H1 (cell line): ENCODE data around the gene DIPK1B. TPM values are rescaled to one million over a fixed set of nuclear protein-coding genes. Genes with fewer than 3 reads are reported as not detected.

Source experiments
- BACH1 ChIP-seq: IDR thresholded peaks from 2 replicates; pipeline ENCODE4 v1.6.1; 2012; ENCODE audit warnings: low read length, improper control_type of control experiment
- EZH2 ChIP-seq: fragments of 200-600 bp; sonication (generic); IDR thresholded peaks from 2 replicates; pipeline ENCODE4 v1.7.1; 2012; ENCODE audit warnings: low read depth, mild to moderate bottlenecking, moderate library complexity, low read length, inconsistent platforms; ENCODE audit not compliant: severe bottlenecking
- KDM1A ChIP-seq: fragments of 200-600, 300-600 bp; sonication (generic); IDR thresholded peaks from 2 replicates; pipeline ENCODE4 v1.7.1; 2016; ENCODE audit warnings: mild to moderate bottlenecking, low read length, borderline replicate concordance
- SP4 ChIP-seq: IDR thresholded peaks from 2 replicates; pipeline ENCODE4 v1.6.1; 2012; ENCODE audit warnings: low read length, inconsistent platforms
- TCF12 ChIP-seq: IDR thresholded peaks from 2 replicates; pipeline ENCODE4 v1.6.1; 2011; ENCODE audit warnings: low read depth, mild to moderate bottlenecking, low read length
- polyA plus RNA-seq, 7 experiments: library from polyadenylated mRNA; depleted of rRNA in 3 of 7; stranded (reverse) in 5 of 7; unstranded in 2 of 7; fragments of >200 nt in 5 of 7; fragments of 200-250 nt in 2 of 7; gene quantifications; 1 replicate in 5 of 7; 2 replicates in 1 of 7; 4 replicates in 1 of 7; pipeline versions ENCODE4 v1.2.1 to v1.2.3, GENCODE V29; 2011 to 2013; ENCODE audit warnings: missing spikeins in 2 of 7, mixed read lengths in 2 of 7
- total RNA-seq: library from RNA; stranded (reverse); fragmentation: NEBNext Ultra II Directional; extraction: Animal tissue kit (Norgen Biotek cat#: 25700); gene quantifications from 2 replicates; pipeline ENCODE4 v1.2.1, GENCODE V29; 2021
- TF ChIP-seq, protein P1 (sequence below): fragments of 300-600 bp; sonication (generic); IDR thresholded peaks from 2 replicates; pipeline ENCODE4 v1.7.1; 2012; ENCODE audit warnings: low read length, moderate library complexity, mild to moderate bottlenecking, inconsistent platforms; ENCODE audit not compliant: insufficient replicate concordance
- TF ChIP-seq, protein P2 (sequence below): IDR thresholded peaks from 2 replicates; pipeline ENCODE4 v1.6.1; 2012; ENCODE audit warnings: inconsistent platforms

DIPK1B gene
- total and polyA plus RNA-seq, 2 of the 8 experiments (the other 6 are each of a cell fraction or from before 2014, with no cell fraction given), result 32.3 to 64.8 TPM

DNA sequence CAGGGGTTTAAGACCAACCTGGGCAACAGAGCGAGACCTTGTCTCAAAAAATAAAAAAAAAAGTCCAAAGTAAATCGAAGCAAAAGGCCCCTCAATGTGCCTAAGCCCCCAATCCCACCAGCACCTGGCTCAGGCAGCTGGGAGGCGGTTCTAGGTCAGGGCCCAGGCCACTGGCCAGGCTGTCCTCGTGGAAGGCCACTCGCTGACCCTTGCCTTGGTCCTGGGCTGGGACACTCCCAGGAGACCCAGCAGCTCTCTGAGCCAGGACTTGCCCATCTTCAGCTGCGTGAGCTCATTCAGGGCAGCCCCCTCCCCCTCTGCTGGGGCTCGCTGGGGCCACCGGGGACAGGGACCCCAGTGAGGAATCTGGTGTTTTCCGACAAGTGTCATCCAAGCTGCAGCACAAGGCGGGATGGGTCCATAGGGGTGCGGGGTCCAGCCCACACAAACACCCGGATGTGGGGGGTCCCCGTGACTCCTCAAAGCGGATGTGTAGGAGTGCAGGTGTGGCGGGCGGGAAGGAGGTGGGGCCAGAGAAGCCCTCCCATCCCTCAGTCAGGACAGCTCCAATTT is 29.1 kb upstream of the DIPK1B start (continued):
- TF ChIP-seq, protein P1, sequence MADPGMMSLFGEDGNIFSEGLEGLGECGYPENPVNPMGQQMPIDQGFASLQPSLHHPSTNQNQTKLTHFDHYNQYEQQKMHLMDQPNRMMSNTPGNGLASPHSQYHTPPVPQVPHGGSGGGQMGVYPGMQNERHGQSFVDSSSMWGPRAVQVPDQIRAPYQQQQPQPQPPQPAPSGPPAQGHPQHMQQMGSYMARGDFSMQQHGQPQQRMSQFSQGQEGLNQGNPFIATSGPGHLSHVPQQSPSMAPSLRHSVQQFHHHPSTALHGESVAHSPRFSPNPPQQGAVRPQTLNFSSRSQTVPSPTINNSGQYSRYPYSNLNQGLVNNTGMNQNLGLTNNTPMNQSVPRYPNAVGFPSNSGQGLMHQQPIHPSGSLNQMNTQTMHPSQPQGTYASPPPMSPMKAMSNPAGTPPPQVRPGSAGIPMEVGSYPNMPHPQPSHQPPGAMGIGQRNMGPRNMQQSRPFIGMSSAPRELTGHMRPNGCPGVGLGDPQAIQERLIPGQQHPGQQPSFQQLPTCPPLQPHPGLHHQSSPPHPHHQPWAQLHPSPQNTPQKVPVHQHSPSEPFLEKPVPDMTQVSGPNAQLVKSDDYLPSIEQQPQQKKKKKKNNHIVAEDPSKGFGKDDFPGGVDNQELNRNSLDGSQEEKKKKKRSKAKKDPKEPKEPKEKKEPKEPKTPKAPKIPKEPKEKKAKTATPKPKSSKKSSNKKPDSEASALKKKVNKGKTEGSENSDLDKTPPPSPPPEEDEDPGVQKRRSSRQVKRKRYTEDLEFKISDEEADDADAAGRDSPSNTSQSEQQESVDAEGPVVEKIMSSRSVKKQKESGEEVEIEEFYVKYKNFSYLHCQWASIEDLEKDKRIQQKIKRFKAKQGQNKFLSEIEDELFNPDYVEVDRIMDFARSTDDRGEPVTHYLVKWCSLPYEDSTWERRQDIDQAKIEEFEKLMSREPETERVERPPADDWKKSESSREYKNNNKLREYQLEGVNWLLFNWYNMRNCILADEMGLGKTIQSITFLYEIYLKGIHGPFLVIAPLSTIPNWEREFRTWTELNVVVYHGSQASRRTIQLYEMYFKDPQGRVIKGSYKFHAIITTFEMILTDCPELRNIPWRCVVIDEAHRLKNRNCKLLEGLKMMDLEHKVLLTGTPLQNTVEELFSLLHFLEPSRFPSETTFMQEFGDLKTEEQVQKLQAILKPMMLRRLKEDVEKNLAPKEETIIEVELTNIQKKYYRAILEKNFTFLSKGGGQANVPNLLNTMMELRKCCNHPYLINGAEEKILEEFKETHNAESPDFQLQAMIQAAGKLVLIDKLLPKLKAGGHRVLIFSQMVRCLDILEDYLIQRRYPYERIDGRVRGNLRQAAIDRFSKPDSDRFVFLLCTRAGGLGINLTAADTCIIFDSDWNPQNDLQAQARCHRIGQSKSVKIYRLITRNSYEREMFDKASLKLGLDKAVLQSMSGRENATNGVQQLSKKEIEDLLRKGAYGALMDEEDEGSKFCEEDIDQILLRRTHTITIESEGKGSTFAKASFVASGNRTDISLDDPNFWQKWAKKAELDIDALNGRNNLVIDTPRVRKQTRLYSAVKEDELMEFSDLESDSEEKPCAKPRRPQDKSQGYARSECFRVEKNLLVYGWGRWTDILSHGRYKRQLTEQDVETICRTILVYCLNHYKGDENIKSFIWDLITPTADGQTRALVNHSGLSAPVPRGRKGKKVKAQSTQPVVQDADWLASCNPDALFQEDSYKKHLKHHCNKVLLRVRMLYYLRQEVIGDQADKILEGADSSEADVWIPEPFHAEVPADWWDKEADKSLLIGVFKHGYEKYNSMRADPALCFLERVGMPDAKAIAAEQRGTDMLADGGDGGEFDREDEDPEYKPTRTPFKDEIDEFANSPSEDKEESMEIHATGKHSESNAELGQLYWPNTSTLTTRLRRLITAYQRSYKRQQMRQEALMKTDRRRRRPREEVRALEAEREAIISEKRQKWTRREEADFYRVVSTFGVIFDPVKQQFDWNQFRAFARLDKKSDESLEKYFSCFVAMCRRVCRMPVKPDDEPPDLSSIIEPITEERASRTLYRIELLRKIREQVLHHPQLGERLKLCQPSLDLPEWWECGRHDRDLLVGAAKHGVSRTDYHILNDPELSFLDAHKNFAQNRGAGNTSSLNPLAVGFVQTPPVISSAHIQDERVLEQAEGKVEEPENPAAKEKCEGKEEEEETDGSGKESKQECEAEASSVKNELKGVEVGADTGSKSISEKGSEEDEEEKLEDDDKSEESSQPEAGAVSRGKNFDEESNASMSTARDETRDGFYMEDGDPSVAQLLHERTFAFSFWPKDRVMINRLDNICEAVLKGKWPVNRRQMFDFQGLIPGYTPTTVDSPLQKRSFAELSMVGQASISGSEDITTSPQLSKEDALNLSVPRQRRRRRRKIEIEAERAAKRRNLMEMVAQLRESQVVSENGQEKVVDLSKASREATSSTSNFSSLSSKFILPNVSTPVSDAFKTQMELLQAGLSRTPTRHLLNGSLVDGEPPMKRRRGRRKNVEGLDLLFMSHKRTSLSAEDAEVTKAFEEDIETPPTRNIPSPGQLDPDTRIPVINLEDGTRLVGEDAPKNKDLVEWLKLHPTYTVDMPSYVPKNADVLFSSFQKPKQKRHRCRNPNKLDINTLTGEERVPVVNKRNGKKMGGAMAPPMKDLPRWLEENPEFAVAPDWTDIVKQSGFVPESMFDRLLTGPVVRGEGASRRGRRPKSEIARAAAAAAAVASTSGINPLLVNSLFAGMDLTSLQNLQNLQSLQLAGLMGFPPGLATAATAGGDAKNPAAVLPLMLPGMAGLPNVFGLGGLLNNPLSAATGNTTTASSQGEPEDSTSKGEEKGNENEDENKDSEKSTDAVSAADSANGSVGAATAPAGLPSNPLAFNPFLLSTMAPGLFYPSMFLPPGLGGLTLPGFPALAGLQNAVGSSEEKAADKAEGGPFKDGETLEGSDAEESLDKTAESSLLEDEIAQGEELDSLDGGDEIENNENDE, result no peak
- no peak for TF ChIP-seq TCF12
- no peak for TF ChIP-seq SP4
- no peak for TF ChIP-seq EZH2
- no peak for TF ChIP-seq KDM1A
- TF ChIP-seq, protein P2, sequence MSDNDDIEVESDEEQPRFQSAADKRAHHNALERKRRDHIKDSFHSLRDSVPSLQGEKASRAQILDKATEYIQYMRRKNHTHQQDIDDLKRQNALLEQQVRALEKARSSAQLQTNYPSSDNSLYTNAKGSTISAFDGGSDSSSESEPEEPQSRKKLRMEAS, result no peak
- TF ChIP-seq BACH1, result no peak
- TF ChIP-seq, all 59 proteins: peak for 0
